Suppressor macrophage (primary cell): ENCODE measurements around the gene PTPRD.
A peak's percentile ranks its signal among the peaks of the same experiment; 100 is the strongest.
"Not testable (repeated sequence)": the region's sequence is repeated elsewhere in the genome, so short reads cannot be mapped to it uniquely, and the experiment has no call there.

ENCODE experiments used
- DNase-seq, 4 experiments: peaks; one replicate each; pipeline ENCODE4 v3.0.0-alpha.2; 2020 to 2022

Gene PTPRD

GRCh38 chr9:8958358-8958757 lies 1654.4 kb downstream of the PTPRD start:
- DNase-seq = no peak

- DNase-seq = no peak
These were observed 1657.5 kb downstream of the PTPRD start for GRCh38 chr9:8955315-8955714.

GRCh38 chr9:8946461-8946860 lies 1666.3 kb downstream of the PTPRD start:
- DNase-seq = no peak

- DNase-seq = no peak
These were observed 1669.4 kb downstream of the PTPRD start for GRCh38 chr9:8943392-8943791.

- no peak for DNase-seq
These were observed 1672.2 kb downstream of the PTPRD start for GRCh38 chr9:8940650-8941049.

GRCh38 chr9:8926461-8926860 lies 1686.3 kb downstream of the PTPRD start:
- DNase-seq = no peak

- DNase-seq = no peak
These were observed 1688.2 kb downstream of the PTPRD start for GRCh38 chr9:8924562-8924961.

GRCh38 chr9:8920478-8921183 lies 1692.2 kb downstream of the PTPRD start:
- not testable (repeated sequence) for DNase-seq

- DNase-seq = no peak
These were observed 1694.7 kb downstream of the PTPRD start for GRCh38 chr9:8917956-8918739.

GRCh38 chr9:8916771-8917170 lies 1696.0 kb downstream of the PTPRD start:
- no peak for DNase-seq

GRCh38 chr9:8907868-8908267 lies 1704.9 kb downstream of the PTPRD start:
- DNase-seq = no peak

- no peak for DNase-seq
These were observed 1707.1 kb downstream of the PTPRD start for GRCh38 chr9:8905731-8906130.

- no peak for DNase-seq
These were observed 1707.9 kb downstream of the PTPRD start for GRCh38 chr9:8904771-8905515.

- no peak for DNase-seq
These were observed 1709.7 kb downstream of the PTPRD start for GRCh38 chr9:8903077-8903476.

- DNase-seq = no peak
These were observed 1711.7 kb downstream of the PTPRD start for GRCh38 chr9:8901146-8901545.

- no peak for DNase-seq
These were observed 1713.3 kb downstream of the PTPRD start for GRCh38 chr9:8899511-8899910.

- peak; percentile 24 to 68 (median 44) for DNase-seq
These were observed 1717.0 kb downstream of the PTPRD start for GRCh38 chr9:8895861-8896224.

GRCh38 chr9:8895106-8895860 lies 1717.5 kb downstream of the PTPRD start:
- DNase-seq = no peak

- no peak for DNase-seq
These were observed 1722.1 kb downstream of the PTPRD start for GRCh38 chr9:8890695-8891094.

- DNase-seq = no peak
These were observed 1723.7 kb downstream of the PTPRD start for GRCh38 chr9:8889100-8889499.

- DNase-seq = no peak
These were observed 1724.2 kb downstream of the PTPRD start for GRCh38 chr9:8888591-8888990.

GRCh38 chr9:8887369-8887768 lies 1725.4 kb downstream of the PTPRD start:
- DNase-seq = no peak

GRCh38 chr9:8883321-8883720 lies 1729.5 kb downstream of the PTPRD start:
- DNase-seq = no peak
